GM12878 (cell line): ENCODE measurements around the gene RSAD2. TPM values are rescaled to one million over a fixed set of nuclear protein-coding genes. Genes with fewer than 3 reads are reported as not detected.

Experiments
- BRCA1 ChIP-seq: IDR thresholded peaks from 2 replicates; pipeline ENCODE4 v1.6.1; 2011; ENCODE audit warnings: low read depth, low read length, improper control_type of control experiment
- CHD1 ChIP-seq: IDR thresholded peaks from 2 replicates; pipeline ENCODE4 v1.6.1; 2012; ENCODE audit warnings: low read depth, low read length, improper control_type of control experiment
- EGR1 ChIP-seq, 2 experiments: IDR thresholded peaks; 1 replicate in 1 of 2; 2 replicates in 1 of 2; pipeline ENCODE4 v1.6.1; 2011 to 2012; ENCODE audit warnings: low read depth in 2 of 2, low read length in 2 of 2, borderline replicate concordance in 1 of 2, mild to moderate bottlenecking in 1 of 2, moderate library complexity in 1 of 2
- HDAC6 ChIP-seq: fragments of 200-600 bp; sonication (generic); IDR thresholded peaks from one replicate; pipeline ENCODE4 v1.8.0; 2017; ENCODE audit warnings: antibody characterized with exemption; ENCODE audit not compliant: unreplicated experiment
- KAT2A ChIP-seq: conservative IDR thresholded peaks from 2 replicates; pipeline ENCODE4 v1.6.1; 2011; ENCODE audit warnings: low read depth, low read length; ENCODE audit not compliant: control insufficient read depth
- MEF2A ChIP-seq: IDR thresholded peaks from 2 replicates; pipeline ENCODE4 v1.6.1; 2011; ENCODE audit warnings: low read depth, mild to moderate bottlenecking, low read length, moderate library complexity; ENCODE audit not compliant: insufficient read depth
- NKRF ChIP-seq: fragments of 450-650 bp; conservative IDR thresholded peaks from 2 replicates; pipeline ENCODE4 v1.6.1; 2017; ENCODE audit warnings: mild to moderate bottlenecking, moderate library complexity
- NR2C1 ChIP-seq: fragments of 450-650 bp; IDR thresholded peaks from 2 replicates; pipeline ENCODE4 v1.6.1; 2017; ENCODE audit warnings: antibody characterized with exemption, mild to moderate bottlenecking, moderate library complexity
- SMC3 ChIP-seq: IDR thresholded peaks from 2 replicates; pipeline ENCODE4 v1.6.1; 2011; ENCODE audit warnings: low read length, improper control_type of control experiment, borderline replicate concordance
- TBL1XR1 ChIP-seq: IDR thresholded peaks from 2 replicates; pipeline ENCODE4 v1.6.1; 2012; ENCODE audit warnings: low read depth, low read length, improper control_type of control experiment
- ZZZ3 ChIP-seq: IDR thresholded peaks from 2 replicates; pipeline ENCODE4 v1.6.1; 2011; ENCODE audit warnings: low read depth; ENCODE audit not compliant: control insufficient read depth, insufficient read length
- polyA plus RNA-seq, 11 experiments: library from polyadenylated mRNA; depleted of rRNA in 4 of 11; unstranded in 6 of 11; stranded (reverse) in 5 of 11; fragments of >200 nt; fragmentation: Nextera tagmentation in 4 of 11; fragmentation: Illumina TruSeq in 1 of 11; extraction: Ambion mirVana in 4 of 11; extraction: Trizol in 1 of 11; gene quantifications; 1 replicate in 1 of 11; 2 replicates in 10 of 11; pipeline versions ENCODE4 v1.2.1 to v1.2.3, GENCODE V29; 2011 to 2016; ENCODE audit warnings: inconsistent platforms in 2 of 11, missing spikeins in 2 of 11, low read depth in 1 of 11
- total RNA-seq, 4 experiments: library from RNA; depleted of rRNA in 3 of 4; stranded (reverse); fragments of >200 nt in 3 of 4; fragmentation: Illumina TruSeq in 1 of 4; extraction: Trizol in 1 of 4; gene quantifications; 2 replicates each; pipeline versions ENCODE4 v1.2.1 to v1.2.3, GENCODE V29; 2013 to 2021
- TF ChIP-seq, protein P1 (sequence below): fragments of 450-650 bp; IDR thresholded peaks from 2 replicates; pipeline ENCODE4 v1.6.1; 2017; ENCODE audit warnings: mild to moderate bottlenecking, moderate library complexity
- TF ChIP-seq, protein P2 (sequence below): IDR thresholded peaks from 2 replicates; pipeline ENCODE4 v1.6.1; 2012; ENCODE audit warnings: improper control_type of control experiment, low read depth, low read length; ENCODE audit not compliant: insufficient replicate concordance
- TF ChIP-seq, protein P3 (sequence below): IDR thresholded peaks from 2 replicates; pipeline ENCODE4 v1.6.1; 2012; ENCODE audit warnings: mild to moderate bottlenecking, low read depth, low read length

Gene RSAD2
- total and polyA plus RNA-seq, 10 of the 15 experiments (the other 5 are each of a cell fraction or from before 2014, with no cell fraction given): 0.24 to 0.90 (median 0.69) TPM

DNA sequence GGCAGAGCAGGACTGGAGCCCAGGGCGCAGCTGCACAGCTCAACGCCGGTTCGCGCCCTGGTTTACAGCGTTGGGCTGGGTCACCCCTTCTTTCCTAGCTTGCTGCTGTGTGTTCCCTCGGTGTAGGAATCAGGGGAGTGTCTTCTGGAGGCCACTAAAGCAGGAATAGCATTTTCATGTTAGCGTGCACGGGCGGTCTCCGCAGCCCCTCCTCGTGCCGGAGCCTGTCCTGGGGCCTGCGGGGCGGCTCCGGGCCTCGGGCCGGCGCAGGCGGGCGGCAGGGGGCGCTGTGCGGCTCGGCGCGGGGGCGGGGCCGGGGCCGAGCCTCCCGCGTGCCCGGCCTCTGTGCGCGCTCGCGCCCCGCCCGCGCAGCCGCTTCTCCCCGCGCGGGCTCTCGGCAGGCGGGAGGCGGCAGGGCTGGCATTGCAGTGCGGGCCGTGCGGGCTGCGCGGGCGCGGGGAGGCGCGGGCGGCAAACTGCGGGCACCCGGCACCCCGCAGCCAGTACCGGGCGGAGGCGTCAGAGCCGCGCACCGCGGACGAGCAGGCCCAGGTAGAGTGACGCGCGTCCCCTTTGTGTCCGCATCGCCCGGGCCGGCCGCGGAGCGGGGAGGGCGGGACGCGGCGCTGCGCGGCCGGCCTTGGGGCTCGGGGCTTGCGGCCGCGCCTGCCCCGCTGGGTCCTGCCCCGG lies 39.6 kb downstream of the RSAD2 start, which contains the start of gene RNF144A (continued):
- TF ChIP-seq, protein P1, sequence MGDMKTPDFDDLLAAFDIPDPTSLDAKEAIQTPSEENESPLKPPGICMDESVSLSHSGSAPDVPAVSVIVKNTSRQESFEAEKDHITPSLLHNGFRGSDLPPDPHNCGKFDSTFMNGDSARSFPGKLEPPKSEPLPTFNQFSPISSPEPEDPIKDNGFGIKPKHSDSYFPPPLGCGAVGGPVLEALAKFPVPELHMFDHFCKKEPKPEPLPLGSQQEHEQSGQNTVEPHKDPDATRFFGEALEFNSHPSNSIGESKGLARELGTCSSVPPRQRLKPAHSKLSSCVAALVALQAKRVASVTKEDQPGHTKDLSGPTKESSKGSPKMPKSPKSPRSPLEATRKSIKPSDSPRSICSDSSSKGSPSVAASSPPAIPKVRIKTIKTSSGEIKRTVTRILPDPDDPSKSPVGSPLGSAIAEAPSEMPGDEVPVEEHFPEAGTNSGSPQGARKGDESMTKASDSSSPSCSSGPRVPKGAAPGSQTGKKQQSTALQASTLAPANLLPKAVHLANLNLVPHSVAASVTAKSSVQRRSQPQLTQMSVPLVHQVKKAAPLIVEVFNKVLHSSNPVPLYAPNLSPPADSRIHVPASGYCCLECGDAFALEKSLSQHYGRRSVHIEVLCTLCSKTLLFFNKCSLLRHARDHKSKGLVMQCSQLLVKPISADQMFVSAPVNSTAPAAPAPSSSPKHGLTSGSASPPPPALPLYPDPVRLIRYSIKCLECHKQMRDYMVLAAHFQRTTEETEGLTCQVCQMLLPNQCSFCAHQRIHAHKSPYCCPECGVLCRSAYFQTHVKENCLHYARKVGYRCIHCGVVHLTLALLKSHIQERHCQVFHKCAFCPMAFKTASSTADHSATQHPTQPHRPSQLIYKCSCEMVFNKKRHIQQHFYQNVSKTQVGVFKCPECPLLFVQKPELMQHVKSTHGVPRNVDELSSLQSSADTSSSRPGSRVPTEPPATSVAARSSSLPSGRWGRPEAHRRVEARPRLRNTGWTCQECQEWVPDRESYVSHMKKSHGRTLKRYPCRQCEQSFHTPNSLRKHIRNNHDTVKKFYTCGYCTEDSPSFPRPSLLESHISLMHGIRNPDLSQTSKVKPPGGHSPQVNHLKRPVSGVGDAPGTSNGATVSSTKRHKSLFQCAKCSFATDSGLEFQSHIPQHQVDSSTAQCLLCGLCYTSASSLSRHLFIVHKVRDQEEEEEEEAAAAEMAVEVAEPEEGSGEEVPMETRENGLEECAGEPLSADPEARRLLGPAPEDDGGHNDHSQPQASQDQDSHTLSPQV: no peak
- TF ChIP-seq NKRF (peak; percentile 73), CHD1 (no peak), BRCA1 (no peak), KAT2A (no peak), ZZZ3 (no peak), SMC3 (no peak), TBL1XR1 (no peak), HDAC6 (no peak), NR2C1 (no peak), MEF2A (no peak), EGR1 (IDR thresholded peaks at IDR 0.05; ENCODE audit: borderline replicate concordance in 1 of 2, low read depth in 2 of 2, low read length in 2 of 2) (peak in 1 of 2 experiments; percentile 81; a peak in 2 of 3 replicates)
- TF ChIP-seq, protein P2, sequence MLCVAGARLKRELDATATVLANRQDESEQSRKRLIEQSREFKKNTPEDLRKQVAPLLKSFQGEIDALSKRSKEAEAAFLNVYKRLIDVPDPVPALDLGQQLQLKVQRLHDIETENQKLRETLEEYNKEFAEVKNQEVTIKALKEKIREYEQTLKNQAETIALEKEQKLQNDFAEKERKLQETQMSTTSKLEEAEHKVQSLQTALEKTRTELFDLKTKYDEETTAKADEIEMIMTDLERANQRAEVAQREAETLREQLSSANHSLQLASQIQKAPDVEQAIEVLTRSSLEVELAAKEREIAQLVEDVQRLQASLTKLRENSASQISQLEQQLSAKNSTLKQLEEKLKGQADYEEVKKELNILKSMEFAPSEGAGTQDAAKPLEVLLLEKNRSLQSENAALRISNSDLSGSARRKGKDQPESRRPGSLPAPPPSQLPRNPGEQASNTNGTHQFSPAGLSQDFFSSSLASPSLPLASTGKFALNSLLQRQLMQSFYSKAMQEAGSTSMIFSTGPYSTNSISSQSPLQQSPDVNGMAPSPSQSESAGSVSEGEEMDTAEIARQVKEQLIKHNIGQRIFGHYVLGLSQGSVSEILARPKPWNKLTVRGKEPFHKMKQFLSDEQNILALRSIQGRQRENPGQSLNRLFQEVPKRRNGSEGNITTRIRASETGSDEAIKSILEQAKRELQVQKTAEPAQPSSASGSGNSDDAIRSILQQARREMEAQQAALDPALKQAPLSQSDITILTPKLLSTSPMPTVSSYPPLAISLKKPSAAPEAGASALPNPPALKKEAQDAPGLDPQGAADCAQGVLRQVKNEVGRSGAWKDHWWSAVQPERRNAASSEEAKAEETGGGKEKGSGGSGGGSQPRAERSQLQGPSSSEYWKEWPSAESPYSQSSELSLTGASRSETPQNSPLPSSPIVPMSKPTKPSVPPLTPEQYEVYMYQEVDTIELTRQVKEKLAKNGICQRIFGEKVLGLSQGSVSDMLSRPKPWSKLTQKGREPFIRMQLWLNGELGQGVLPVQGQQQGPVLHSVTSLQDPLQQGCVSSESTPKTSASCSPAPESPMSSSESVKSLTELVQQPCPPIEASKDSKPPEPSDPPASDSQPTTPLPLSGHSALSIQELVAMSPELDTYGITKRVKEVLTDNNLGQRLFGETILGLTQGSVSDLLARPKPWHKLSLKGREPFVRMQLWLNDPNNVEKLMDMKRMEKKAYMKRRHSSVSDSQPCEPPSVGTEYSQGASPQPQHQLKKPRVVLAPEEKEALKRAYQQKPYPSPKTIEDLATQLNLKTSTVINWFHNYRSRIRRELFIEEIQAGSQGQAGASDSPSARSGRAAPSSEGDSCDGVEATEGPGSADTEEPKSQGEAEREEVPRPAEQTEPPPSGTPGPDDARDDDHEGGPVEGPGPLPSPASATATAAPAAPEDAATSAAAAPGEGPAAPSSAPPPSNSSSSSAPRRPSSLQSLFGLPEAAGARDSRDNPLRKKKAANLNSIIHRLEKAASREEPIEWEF: no peak
- TF ChIP-seq, protein P3, sequence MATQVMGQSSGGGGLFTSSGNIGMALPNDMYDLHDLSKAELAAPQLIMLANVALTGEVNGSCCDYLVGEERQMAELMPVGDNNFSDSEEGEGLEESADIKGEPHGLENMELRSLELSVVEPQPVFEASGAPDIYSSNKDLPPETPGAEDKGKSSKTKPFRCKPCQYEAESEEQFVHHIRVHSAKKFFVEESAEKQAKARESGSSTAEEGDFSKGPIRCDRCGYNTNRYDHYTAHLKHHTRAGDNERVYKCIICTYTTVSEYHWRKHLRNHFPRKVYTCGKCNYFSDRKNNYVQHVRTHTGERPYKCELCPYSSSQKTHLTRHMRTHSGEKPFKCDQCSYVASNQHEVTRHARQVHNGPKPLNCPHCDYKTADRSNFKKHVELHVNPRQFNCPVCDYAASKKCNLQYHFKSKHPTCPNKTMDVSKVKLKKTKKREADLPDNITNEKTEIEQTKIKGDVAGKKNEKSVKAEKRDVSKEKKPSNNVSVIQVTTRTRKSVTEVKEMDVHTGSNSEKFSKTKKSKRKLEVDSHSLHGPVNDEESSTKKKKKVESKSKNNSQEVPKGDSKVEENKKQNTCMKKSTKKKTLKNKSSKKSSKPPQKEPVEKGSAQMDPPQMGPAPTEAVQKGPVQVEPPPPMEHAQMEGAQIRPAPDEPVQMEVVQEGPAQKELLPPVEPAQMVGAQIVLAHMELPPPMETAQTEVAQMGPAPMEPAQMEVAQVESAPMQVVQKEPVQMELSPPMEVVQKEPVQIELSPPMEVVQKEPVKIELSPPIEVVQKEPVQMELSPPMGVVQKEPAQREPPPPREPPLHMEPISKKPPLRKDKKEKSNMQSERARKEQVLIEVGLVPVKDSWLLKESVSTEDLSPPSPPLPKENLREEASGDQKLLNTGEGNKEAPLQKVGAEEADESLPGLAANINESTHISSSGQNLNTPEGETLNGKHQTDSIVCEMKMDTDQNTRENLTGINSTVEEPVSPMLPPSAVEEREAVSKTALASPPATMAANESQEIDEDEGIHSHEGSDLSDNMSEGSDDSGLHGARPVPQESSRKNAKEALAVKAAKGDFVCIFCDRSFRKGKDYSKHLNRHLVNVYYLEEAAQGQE: no peak
